ENCODE measurements around the gene ACSL3.

GRCh38 chr2:222859786-222860612, 837 bp upstream of the ACSL3 start:
- TF ChIP-seq CTCF (conservative IDR thresholded peaks at IDR 0.05; ENCODE audit: low read length) = no peak
- no peak for TF ChIP-seq EZH2phosphoT487 (IDR thresholded peaks at IDR 0.05; ENCODE audit: borderline replicate concordance)

Measured in Loucy (cell line).